IMR-90 (cell line): Measurements from ENCODE around the gene GSTA1. TPM values are rescaled to one million over a fixed set of nuclear protein-coding genes. Genes with fewer than 3 reads are reported as not detected.

Experiments
- ATAC-seq: fragments of 200-7000 bp; cut with Tn5 transposase; 2 replicates; pipeline ENCODE4 v1.9.1; 2020; ENCODE audit warnings: low read depth, mild to moderate bottlenecking, moderate library complexity
- BruUV-seq: library from RNA; stranded (reverse); fragments of 400-500 nt; replicated peaks from 2 replicates; lab custom pipeline; 2021; lab: Mats Ljungman, UMichigan
- CTCF ChIA-PET: fragments of 300-600 bp; formaldehyde crosslinking; extraction: SDS; loops from one replicate; lab custom pipeline; 2021; ENCODE audit warnings: antibody characterized with exemption; lab: Yijun Ruan, JAX
- POLR2A ChIA-PET: fragments of 300-600 bp; sonication (Branson Sonifier 250); formaldehyde crosslinking; loops from one replicate; lab custom pipeline; 2022; ENCODE audit warnings: antibody characterized with exemption; ENCODE audit not compliant: unreplicated experiment; lab: Charles Lee
- DNase-seq: peaks from one replicate; pipeline ENCODE4 v3.0.0; 2013
- H2AFZ ChIP-seq: replicated peaks from 2 replicates; pipeline ENCODE3; 2013; ENCODE audit warnings: low read length, mild to moderate bottlenecking; ENCODE audit not compliant: poor library complexity
- H2AK5ac ChIP-seq: 2 replicates; pipeline ENCODE4 v1.6.1; 2013; ENCODE audit warnings: low read depth, low read length, inconsistent platforms
- H2AK9ac ChIP-seq: replicated peaks from 2 replicates; pipeline ENCODE3; 2013; ENCODE audit warnings: mild to moderate bottlenecking, low read depth, low read length, moderate library complexity; ENCODE audit not compliant: poor library complexity
- H2BK120ac ChIP-seq: 2 replicates; pipeline ENCODE4 v1.6.1; 2013; ENCODE audit warnings: low read depth, low read length, inconsistent platforms
- H2BK15ac ChIP-seq: 3 replicates; pipeline ENCODE4 v1.6.1; 2013; ENCODE audit warnings: low read depth, low read length, inconsistent platforms
- H2BK20ac ChIP-seq: 2 replicates; pipeline ENCODE4 v1.6.1; 2013; ENCODE audit warnings: low read depth, mild to moderate bottlenecking, inconsistent platforms, low read length, moderate library complexity
- H2BK5ac ChIP-seq: 2 replicates; pipeline ENCODE4 v1.6.1; 2013; ENCODE audit warnings: mild to moderate bottlenecking, low read depth, low read length, inconsistent platforms; ENCODE audit not compliant: poor library complexity, severe bottlenecking
- H3K14ac ChIP-seq: replicated peaks from 2 replicates; pipeline ENCODE4 v1.6.1; 2013; ENCODE audit warnings: low read depth, low read length, inconsistent platforms
- H3K18ac ChIP-seq: 2 replicates; pipeline ENCODE4 v1.6.1; 2013; ENCODE audit warnings: low read depth, low read length, control low read depth
- H3K23ac ChIP-seq: 2 replicates; pipeline ENCODE4 v1.6.1; 2013; ENCODE audit warnings: low read depth, low read length, inconsistent platforms
- H3K27ac ChIP-seq: 2 replicates; pipeline ENCODE4 v1.5.1; 2013; ENCODE audit warnings: mild to moderate bottlenecking, control low read depth, low read length; ENCODE audit not compliant: insufficient read depth
- H3K27me3 ChIP-seq: 2 replicates; pipeline ENCODE4 v1.6.1; 2013; ENCODE audit warnings: low read length; ENCODE audit not compliant: control insufficient read depth, insufficient read depth
- H3K36me3 ChIP-seq: 2 replicates; pipeline ENCODE4 v1.6.1; 2013; ENCODE audit warnings: low read length, mixed read lengths; ENCODE audit not compliant: control insufficient read depth, insufficient read depth
- H3K4ac ChIP-seq: 2 replicates; pipeline ENCODE4 v1.6.1; 2013; ENCODE audit warnings: low read depth, low read length, inconsistent platforms
- H3K4me1 ChIP-seq: 2 replicates; pipeline ENCODE4 v1.6.1; 2013; ENCODE audit warnings: low read length, mixed read lengths; ENCODE audit not compliant: control insufficient read depth, insufficient read depth
- H3K4me2 ChIP-seq: 2 replicates; pipeline ENCODE4 v1.6.1; 2013; ENCODE audit warnings: low read depth, mild to moderate bottlenecking, control low read depth, low read length, moderate library complexity
- H3K4me3 ChIP-seq: 2 replicates; pipeline ENCODE4 v1.5.1; 2013; ENCODE audit warnings: low read depth, mild to moderate bottlenecking, control low read depth, low read length, moderate library complexity; ENCODE audit not compliant: insufficient read depth
- H3K56ac ChIP-seq: 2 replicates; pipeline ENCODE4 v1.6.1; 2013; ENCODE audit warnings: low read length, inconsistent platforms; ENCODE audit not compliant: insufficient read depth; ENCODE audit errors: extremely low read depth
- H3K79me1 ChIP-seq, 2 experiments: 2 replicates each; pipeline ENCODE4 v1.6.1; 2013; ENCODE audit warnings: low read length in 2 of 2, inconsistent platforms in 1 of 2, low read depth in 1 of 2
- H3K9ac ChIP-seq: 2 replicates; pipeline ENCODE4 v1.6.1; 2013; ENCODE audit warnings: low read depth, low read length, control low read depth
- H3K9me1 ChIP-seq: 2 replicates; pipeline ENCODE4 v1.6.1; 2013; ENCODE audit warnings: low read length, inconsistent platforms; ENCODE audit not compliant: insufficient read depth
- H3K9me3 ChIP-seq: 2 replicates; pipeline ENCODE4 v1.6.1; 2013; ENCODE audit warnings: low read length; ENCODE audit not compliant: control insufficient read depth, insufficient read depth
- H4K20me1 ChIP-seq: 2 replicates; pipeline ENCODE4 v1.6.1; 2013; ENCODE audit warnings: low read length, inconsistent platforms; ENCODE audit not compliant: insufficient read depth
- H4K5ac ChIP-seq: 2 replicates; pipeline ENCODE4 v1.6.1; 2013; ENCODE audit warnings: mild to moderate bottlenecking, low read depth, low read length, control low read depth
- H4K8ac ChIP-seq, 2 experiments: 2 replicates each; pipeline ENCODE4 v1.6.1; 2013; ENCODE audit warnings: low read depth in 2 of 2, low read length in 2 of 2, control low read depth in 1 of 2, inconsistent platforms in 1 of 2
- H4K91ac ChIP-seq: 2 replicates; pipeline ENCODE4 v1.6.1; 2013; ENCODE audit warnings: low read depth, low read length, inconsistent platforms; ENCODE audit not compliant: insufficient read depth
- BHLHE40 ChIP-seq: fragments of 150-350 bp; IDR thresholded peaks from 2 replicates; pipeline ENCODE4 v1.6.1; 2016; ENCODE audit warnings: mild to moderate bottlenecking, low read depth, low read length
- CEBPB ChIP-seq: IDR thresholded peaks from 2 replicates; pipeline ENCODE4 v1.6.1; 2012; ENCODE audit warnings: low read depth, low read length, improper control_type of control experiment
- CHD1 ChIP-seq: IDR thresholded peaks from 2 replicates; pipeline ENCODE4 v1.6.1; 2012; ENCODE audit warnings: low read depth, low read length, improper control_type of control experiment
- FOS ChIP-seq: fragments of 150-350 bp; IDR thresholded peaks from 2 replicates; pipeline ENCODE4 v1.6.1; 2016; ENCODE audit warnings: low read depth, low read length
- MAFK ChIP-seq: IDR thresholded peaks from 2 replicates; pipeline ENCODE4 v1.6.1; 2012; ENCODE audit warnings: low read depth, low read length, improper control_type of control experiment
- MAZ ChIP-seq: IDR thresholded peaks from 2 replicates; pipeline ENCODE4 v1.6.1; 2012; ENCODE audit warnings: low read depth, mild to moderate bottlenecking, low read length, improper control_type of control experiment, moderate library complexity, borderline replicate concordance
- MXI1 ChIP-seq: IDR thresholded peaks from 2 replicates; pipeline ENCODE4 v1.6.1; 2012; ENCODE audit warnings: low read depth, mild to moderate bottlenecking, low read length, moderate library complexity, borderline replicate concordance
- NFE2L2 ChIP-seq: fragments of 150-350 bp; IDR thresholded peaks from 2 replicates; pipeline ENCODE4 v1.6.1; 2016; ENCODE audit warnings: low read depth, mild to moderate bottlenecking, low read length
- POLR2A ChIP-seq: IDR thresholded peaks from 2 replicates; pipeline ENCODE4 v1.6.1; 2012; ENCODE audit warnings: mild to moderate bottlenecking, low read depth, low read length
- RAD21 ChIP-seq: IDR thresholded peaks from 2 replicates; pipeline ENCODE4 v1.6.1; 2012; ENCODE audit warnings: low read length, improper control_type of control experiment
- RCOR1 ChIP-seq: IDR thresholded peaks from 2 replicates; pipeline ENCODE4 v1.6.1; 2012; ENCODE audit warnings: mild to moderate bottlenecking, low read length, improper control_type of control experiment; ENCODE audit not compliant: insufficient replicate concordance
- RFX5 ChIP-seq: IDR thresholded peaks from 2 replicates; pipeline ENCODE4 v1.8.0; 2012; ENCODE audit warnings: low read depth, mild to moderate bottlenecking, low read length, moderate library complexity
- SMC3 ChIP-seq: fragments of 150-350 bp; IDR thresholded peaks from 2 replicates; pipeline ENCODE4 v1.6.1; 2016; ENCODE audit warnings: low read depth, mild to moderate bottlenecking, antibody characterized with exemption, low read length, moderate library complexity
- WGBS, 2 experiments: methylation state at CpG; one replicate each; pipeline versions ENCODE4 v1.1.5 to v1.1.7; 2013; ENCODE audit warnings: missing lambda C conversion rate in 2 of 2; ENCODE audit not compliant: insufficient read length in 1 of 2; ENCODE audit errors: extremely low coverage in 2 of 2; 5-methylcytosine and 5-hydroxymethylcytosine counted together
- dilution Hi-C: fragments of 300-500 bp; cut with HindIII; formaldehyde crosslinking; loops from one replicate; pipeline ENCODE4 v1.14.3; 2018; ENCODE audit warnings: low sequenced_read_pairs; ENCODE audit not compliant: unreplicated experiment
- in situ Hi-C: fragments of 300-500 bp; cut with MboI; formaldehyde crosslinking; loops from 3 replicates; pipeline ENCODE4 v1.14.3; 2019; ENCODE audit warnings: low sequenced_read_pairs, inconsistent platforms, mixed read lengths
- intact Hi-C: fragments of 100-400 bp; cut with micrococcal nuclease; formaldehyde crosslinking; loops from 2 replicates; pipeline ENCODE4 v1.10.0; 2022
- polyA plus RNA-seq, 3 experiments: library from polyadenylated mRNA; depleted of rRNA; stranded (reverse); fragments of >200 nt; gene quantifications; 2 replicates each; pipeline ENCODE4 v1.2.3, GENCODE V29; 2012; ENCODE audit warnings: low replicate concordance in 1 of 3
- total RNA-seq: library from RNA; depleted of rRNA; stranded (reverse); fragments of >200 nt; gene quantifications from 2 replicates; pipeline ENCODE4 v1.2.3, GENCODE V29; 2012
- TF ChIP-seq, protein P1 (sequence below): conservative IDR thresholded peaks from 2 replicates; pipeline ENCODE4 v1.5.1; 2012; ENCODE audit warnings: mild to moderate bottlenecking, low read depth, low read length, improper control_type of control experiment
- TF ChIP-seq, protein P2 (sequence below): fragments of 150-350 bp; IDR thresholded peaks from 2 replicates; pipeline ENCODE4 v1.6.1; 2016; ENCODE audit warnings: low read depth, mild to moderate bottlenecking, low read length, moderate library complexity, borderline replicate concordance
- TF ChIP-seq, protein P3 (sequence below): fragments of 150-350 bp; IDR thresholded peaks from 2 replicates; pipeline ENCODE4 v1.6.1; 2017; ENCODE audit warnings: mild to moderate bottlenecking, antibody characterized with exemption, low read length, low read depth

Gene GSTA1
- total and polyA plus RNA-seq, 2 of the 4 experiments (the other 2 are of a cell fraction), result 0.18 to 0.31 TPM

DNA sequence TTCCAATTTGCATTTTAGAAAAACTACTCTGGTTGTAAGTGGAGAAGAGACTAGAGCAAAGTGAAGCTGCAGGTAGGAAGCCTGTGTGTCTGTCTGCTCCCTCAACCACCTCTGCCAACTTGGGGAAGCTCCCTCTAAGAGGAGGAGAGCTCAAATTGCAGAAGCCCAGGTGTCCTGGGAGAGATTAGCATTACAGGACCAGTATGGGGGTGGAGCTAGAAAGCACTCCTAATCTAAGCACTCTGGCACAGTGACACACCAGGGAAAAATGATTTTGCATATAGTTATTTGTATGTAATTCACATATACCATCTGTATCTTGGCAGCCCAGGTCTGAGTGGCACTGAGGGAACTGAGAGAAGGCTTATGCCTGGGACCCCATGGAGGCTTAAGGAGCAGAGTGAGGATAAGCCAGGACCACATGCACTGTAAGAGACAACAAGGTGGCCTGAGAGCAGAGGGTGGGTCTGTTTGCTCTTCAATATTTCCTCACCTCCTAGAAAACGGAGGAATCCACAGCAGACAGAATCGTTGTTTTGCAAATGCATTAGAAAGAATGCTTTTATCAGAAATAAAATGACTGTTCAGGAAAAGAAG is 54.0 kb downstream of the GSTA1 start:
- no peak overlapping the region; the same call in 1 of the 2 replicates for H2BK120ac ChIP-seq
- H3K9ac ChIP-seq, result no peak overlapping the region
- no peak overlapping the region for H3K27ac ChIP-seq
- H3K36me3 ChIP-seq, result no peaks in the 10 kb centered on the region
- no peak for ATAC-seq
- TF ChIP-seq MAZ, result no peak
- TF ChIP-seq MXI1, result no peak
- no peak for TF ChIP-seq MAFK
- TF ChIP-seq, protein P1, sequence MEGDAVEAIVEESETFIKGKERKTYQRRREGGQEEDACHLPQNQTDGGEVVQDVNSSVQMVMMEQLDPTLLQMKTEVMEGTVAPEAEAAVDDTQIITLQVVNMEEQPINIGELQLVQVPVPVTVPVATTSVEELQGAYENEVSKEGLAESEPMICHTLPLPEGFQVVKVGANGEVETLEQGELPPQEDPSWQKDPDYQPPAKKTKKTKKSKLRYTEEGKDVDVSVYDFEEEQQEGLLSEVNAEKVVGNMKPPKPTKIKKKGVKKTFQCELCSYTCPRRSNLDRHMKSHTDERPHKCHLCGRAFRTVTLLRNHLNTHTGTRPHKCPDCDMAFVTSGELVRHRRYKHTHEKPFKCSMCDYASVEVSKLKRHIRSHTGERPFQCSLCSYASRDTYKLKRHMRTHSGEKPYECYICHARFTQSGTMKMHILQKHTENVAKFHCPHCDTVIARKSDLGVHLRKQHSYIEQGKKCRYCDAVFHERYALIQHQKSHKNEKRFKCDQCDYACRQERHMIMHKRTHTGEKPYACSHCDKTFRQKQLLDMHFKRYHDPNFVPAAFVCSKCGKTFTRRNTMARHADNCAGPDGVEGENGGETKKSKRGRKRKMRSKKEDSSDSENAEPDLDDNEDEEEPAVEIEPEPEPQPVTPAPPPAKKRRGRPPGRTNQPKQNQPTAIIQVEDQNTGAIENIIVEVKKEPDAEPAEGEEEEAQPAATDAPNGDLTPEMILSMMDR, result no peak
- TF ChIP-seq, protein P2, sequence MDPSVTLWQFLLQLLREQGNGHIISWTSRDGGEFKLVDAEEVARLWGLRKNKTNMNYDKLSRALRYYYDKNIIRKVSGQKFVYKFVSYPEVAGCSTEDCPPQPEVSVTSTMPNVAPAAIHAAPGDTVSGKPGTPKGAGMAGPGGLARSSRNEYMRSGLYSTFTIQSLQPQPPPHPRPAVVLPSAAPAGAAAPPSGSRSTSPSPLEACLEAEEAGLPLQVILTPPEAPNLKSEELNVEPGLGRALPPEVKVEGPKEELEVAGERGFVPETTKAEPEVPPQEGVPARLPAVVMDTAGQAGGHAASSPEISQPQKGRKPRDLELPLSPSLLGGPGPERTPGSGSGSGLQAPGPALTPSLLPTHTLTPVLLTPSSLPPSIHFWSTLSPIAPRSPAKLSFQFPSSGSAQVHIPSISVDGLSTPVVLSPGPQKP, result no peak
- no peak for TF ChIP-seq BHLHE40
- TF ChIP-seq CEBPB, result no peak
- TF ChIP-seq, protein P3, sequence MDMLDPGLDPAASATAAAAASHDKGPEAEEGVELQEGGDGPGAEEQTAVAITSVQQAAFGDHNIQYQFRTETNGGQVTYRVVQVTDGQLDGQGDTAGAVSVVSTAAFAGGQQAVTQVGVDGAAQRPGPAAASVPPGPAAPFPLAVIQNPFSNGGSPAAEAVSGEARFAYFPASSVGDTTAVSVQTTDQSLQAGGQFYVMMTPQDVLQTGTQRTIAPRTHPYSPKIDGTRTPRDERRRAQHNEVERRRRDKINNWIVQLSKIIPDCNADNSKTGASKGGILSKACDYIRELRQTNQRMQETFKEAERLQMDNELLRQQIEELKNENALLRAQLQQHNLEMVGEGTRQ, result no peak
- no peak for TF ChIP-seq CHD1
- no peak for TF ChIP-seq FOS
- TF ChIP-seq POLR2A, result no peak
- TF ChIP-seq NFE2L2, result no peak
- TF ChIP-seq SMC3, result no peak
- TF ChIP-seq RAD21, result no peak
- TF ChIP-seq RCOR1, result no peak
- TF ChIP-seq RFX5, result no peak
- H3K9me1 ChIP-seq, result no peaks in the 10 kb centered on the region
- H2AK9ac ChIP-seq, result no peak overlapping the region
- no TSS peak for BruUV-seq
- no peak overlapping the region for H4K5ac ChIP-seq
- no peak overlapping the region for H3K14ac ChIP-seq
- in situ Hi-C loops (no loop called here), intact Hi-C loops (no loop called here), dilution Hi-C loops (no loop called here)
- DNase-seq, result no peak
- H3K23ac ChIP-seq, result no peak overlapping the region
- POLR2A ChIA-PET, result no interaction called here
- H3K4ac ChIP-seq, result no peak overlapping the region
- H2AFZ ChIP-seq, result no peak overlapping the region
- no peak overlapping the region for H2BK15ac ChIP-seq
- H2BK5ac ChIP-seq, result no peak overlapping the region
- H3K9me3 ChIP-seq, result peaks cover 7% of the 10 kb centered on the region
- H3K4me2 ChIP-seq, result no peak overlapping the region
- no peak overlapping the region for H3K18ac ChIP-seq
- H3K4me1 ChIP-seq, result peaks cover 2% of the 10 kb centered on the region; the same call in 1 of the 2 replicates
- CTCF ChIA-PET, result no interaction called here
- no peaks in the 10 kb centered on the region for H3K79me1 ChIP-seq
- H3K4me3 ChIP-seq, result no peak overlapping the region
- no peak overlapping the region for H4K91ac ChIP-seq
- no peaks in the 10 kb centered on the region for H4K20me1 ChIP-seq
- no CpG with 5 or more reads among the region's 2 CpGs for WGBS, 2 experiments
- H3K27me3 ChIP-seq, result peaks cover 5% of the 10 kb centered on the region
- no peak overlapping the region for H3K56ac ChIP-seq
- H2AK5ac ChIP-seq, result no peak overlapping the region
- no peak overlapping the region for H4K8ac ChIP-seq
- H2BK20ac ChIP-seq, result no peak overlapping the region
